Activated T-cell treated with anti-CD3 and anti-CD28 coated beads, Interleukin-2, amount 50 U/mL, for 4 hours (primary cell): ENCODE measurements around the gene ARID5A. TPM values are rescaled to one million over a fixed set of nuclear protein-coding genes. Genes with fewer than 3 reads are reported as not detected.
"Not testable (repeated sequence)": the region's sequence is repeated elsewhere in the genome, so short reads cannot be mapped to it uniquely, and the experiment has no call there.

Experiments
- ATAC-seq, 2 donors: fragments of 200-7000 bp; cut with Tn5 transposase; one replicate each; pipeline ENCODE4 v1.10.0; 2021
- DNase-seq: peaks from one replicate; pipeline ENCODE4 v3.0.0-alpha.2; 2020
- H3K27me3 Mint-ChIP-seq: one replicate; pipeline ENCODE4 v1.8.0; 2021; ENCODE audit warnings: low read depth, mixed read lengths
- H3K36me3 Mint-ChIP-seq: one replicate; pipeline ENCODE4 v1.8.0; 2022; ENCODE audit warnings: mixed read lengths; ENCODE audit not compliant: insufficient read depth
- H3K4me1 Mint-ChIP-seq: one replicate; pipeline ENCODE4 v1.8.0; 2021; ENCODE audit warnings: low read depth, mixed read lengths
- H3K4me3 Mint-ChIP-seq: one replicate; pipeline ENCODE4 v1.8.0; 2021; ENCODE audit warnings: mild to moderate bottlenecking, moderate library complexity, mixed read lengths
- H3K9me3 Mint-ChIP-seq: one replicate; pipeline ENCODE4 v1.8.0; 2021; ENCODE audit warnings: mixed read lengths
- total RNA-seq, 3 donors: library from RNA; stranded (reverse); gene quantifications; one replicate each; pipeline ENCODE4 v1.2.1, GENCODE V29; 2021

Gene ARID5A, protein sequence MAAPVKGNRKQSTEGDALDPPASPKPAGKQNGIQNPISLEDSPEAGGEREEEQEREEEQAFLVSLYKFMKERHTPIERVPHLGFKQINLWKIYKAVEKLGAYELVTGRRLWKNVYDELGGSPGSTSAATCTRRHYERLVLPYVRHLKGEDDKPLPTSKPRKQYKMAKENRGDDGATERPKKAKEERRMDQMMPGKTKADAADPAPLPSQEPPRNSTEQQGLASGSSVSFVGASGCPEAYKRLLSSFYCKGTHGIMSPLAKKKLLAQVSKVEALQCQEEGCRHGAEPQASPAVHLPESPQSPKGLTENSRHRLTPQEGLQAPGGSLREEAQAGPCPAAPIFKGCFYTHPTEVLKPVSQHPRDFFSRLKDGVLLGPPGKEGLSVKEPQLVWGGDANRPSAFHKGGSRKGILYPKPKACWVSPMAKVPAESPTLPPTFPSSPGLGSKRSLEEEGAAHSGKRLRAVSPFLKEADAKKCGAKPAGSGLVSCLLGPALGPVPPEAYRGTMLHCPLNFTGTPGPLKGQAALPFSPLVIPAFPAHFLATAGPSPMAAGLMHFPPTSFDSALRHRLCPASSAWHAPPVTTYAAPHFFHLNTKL
- 100 to 1,000 TPM; 131 to 169 (median 132) TPM for total RNA-seq

DNA sequence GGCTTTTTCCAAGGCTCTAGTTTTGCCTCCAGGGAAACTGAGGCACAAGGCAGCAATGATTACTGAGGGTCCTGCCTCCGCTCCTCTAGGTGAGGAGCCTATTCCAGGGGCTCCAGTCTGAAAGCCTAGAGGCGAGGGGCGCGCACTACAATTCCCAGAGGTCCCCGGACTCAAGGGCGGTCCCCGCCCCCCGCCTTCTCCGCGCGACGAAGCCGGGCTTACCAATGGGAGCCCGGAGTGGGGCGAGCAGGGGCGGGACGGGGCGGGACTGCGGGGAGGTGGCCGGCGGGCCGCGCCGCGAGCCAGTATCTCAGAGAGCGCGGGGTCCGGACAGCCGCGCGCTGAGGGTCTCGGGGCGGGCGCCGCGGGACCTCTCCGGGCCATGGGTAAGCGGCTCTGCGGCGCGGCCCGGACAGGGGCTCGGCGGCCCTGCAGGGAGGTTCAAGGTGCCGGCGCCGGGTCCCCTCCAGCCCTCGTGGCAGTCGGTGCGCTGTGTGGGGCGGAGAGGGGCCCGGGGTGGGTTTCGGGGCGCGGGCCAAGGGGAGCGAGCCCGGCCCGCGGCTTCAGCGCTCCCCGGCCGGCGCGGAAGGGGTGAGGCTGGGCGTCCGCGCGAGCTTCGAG is at the start of gene ARID5A:
Gene ARID5A, plus strand, starts transcription at position 308 of the 621 bp plus-strand sequence. Its CDS starts 75 bp downstream, at position 383.
- peak; percentile 92 for DNase-seq

DNA sequence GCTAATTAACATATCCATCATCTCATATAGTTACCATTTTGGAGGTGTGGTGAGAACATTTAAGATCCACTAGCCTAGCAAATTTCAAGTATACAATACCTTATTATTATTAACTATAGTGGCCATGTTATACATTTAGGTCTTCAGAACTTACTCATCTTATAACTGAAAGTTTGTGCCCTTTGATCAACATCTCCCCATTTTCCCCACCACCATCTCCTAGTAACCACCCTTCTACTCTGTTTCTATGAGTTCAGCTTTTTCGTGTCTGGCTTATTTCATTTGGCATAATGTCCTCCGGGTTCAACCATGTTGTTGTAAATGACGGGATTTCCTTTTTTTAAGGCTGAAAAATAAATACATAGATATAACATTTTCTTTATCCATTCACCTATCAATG is 47.3 kb upstream of the ARID5A start:
- peaks cover 3% of the 10 kb centered on the region for H3K36me3 Mint-ChIP-seq
- no peak overlapping the region for H3K4me3 Mint-ChIP-seq
- H3K9me3 Mint-ChIP-seq = peaks cover 3% of the 10 kb centered on the region
- ATAC-seq (no peak), DNase-seq (no peak)
- H3K27me3 Mint-ChIP-seq = no peaks in the 10 kb centered on the region
- peaks cover 40% of the 10 kb centered on the region for H3K4me1 Mint-ChIP-seq

More for the DNA sequence above, at the start of gene ARID5A:
- H3K4me1 Mint-ChIP-seq = peaks cover 60% of the 10 kb centered on the region
- no peaks in the 10 kb centered on the region for H3K27me3 Mint-ChIP-seq
- H3K4me3 Mint-ChIP-seq = peak within 1 kb of the TSS; percentile 95
- no peaks in the 10 kb centered on the region for H3K9me3 Mint-ChIP-seq
- ATAC-seq = peak; percentile 68 to 76
- H3K36me3 Mint-ChIP-seq = peaks cover 19% of the 10 kb centered on the region

DNA sequence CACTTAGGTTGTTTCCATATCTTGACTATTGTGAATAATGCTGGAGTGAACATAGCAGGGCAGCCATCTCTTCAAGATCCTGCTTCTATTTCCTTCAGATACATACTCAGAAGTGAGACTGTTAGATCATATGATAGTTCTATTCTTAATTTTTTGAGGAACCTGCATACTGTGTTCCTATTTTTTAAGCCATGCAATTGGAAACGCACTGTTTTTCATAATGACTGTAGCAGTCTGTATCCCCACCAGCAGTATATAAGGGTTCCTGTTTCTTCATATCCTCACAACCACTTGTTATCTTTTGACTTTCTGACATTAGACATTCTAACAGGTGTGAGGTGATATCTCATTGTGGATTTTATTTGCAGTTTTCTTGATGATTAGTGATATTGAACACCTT is 46.9 kb upstream of the ARID5A start:
- no peaks in the 10 kb centered on the region for H3K27me3 Mint-ChIP-seq
- H3K4me1 Mint-ChIP-seq = peaks cover 38% of the 10 kb centered on the region
- no peak overlapping the region for H3K4me3 Mint-ChIP-seq
- ATAC-seq (no peak), DNase-seq (no peak)
- H3K36me3 Mint-ChIP-seq = peaks cover 4% of the 10 kb centered on the region
- peaks cover 5% of the 10 kb centered on the region for H3K9me3 Mint-ChIP-seq

DNA sequence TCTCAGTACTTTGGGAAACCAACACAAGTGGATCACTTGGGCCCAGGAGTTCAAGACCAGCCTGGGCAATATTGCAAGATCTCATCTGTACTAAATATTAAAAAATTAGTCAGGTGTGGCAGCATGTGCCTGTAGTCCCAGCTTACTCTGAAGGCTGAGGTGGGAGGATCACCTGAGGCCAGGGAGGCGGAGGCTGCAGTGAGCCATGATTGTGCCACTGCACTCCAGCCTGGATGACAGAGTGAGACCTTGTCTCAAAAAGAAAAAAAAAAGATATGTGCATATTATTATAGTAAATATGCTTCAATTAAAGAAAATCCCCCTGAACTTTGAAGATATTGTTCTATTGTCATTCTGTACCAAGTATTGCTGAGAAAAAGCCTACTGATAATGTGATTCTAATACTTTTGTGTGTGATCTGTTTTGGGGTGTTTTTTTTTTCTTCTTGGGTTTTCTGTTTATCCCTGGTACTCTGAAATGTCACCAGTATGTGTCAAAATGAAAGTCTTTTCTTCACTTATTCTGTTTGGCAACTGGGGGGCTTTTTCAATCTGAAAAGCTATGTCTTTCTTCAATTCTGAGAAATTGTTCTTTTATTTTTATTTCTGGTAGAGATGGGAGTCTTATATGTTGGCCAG is 44.6 kb upstream of the ARID5A start:
- peaks cover 17% of the 10 kb centered on the region for H3K4me1 Mint-ChIP-seq
- no peaks in the 10 kb centered on the region for H3K27me3 Mint-ChIP-seq
- no peak for ATAC-seq
- no peak for DNase-seq
- H3K4me3 Mint-ChIP-seq = no peak overlapping the region
- peaks cover 12% of the 10 kb centered on the region for H3K9me3 Mint-ChIP-seq
- peaks cover 4% of the 10 kb centered on the region for H3K36me3 Mint-ChIP-seq

DNA sequence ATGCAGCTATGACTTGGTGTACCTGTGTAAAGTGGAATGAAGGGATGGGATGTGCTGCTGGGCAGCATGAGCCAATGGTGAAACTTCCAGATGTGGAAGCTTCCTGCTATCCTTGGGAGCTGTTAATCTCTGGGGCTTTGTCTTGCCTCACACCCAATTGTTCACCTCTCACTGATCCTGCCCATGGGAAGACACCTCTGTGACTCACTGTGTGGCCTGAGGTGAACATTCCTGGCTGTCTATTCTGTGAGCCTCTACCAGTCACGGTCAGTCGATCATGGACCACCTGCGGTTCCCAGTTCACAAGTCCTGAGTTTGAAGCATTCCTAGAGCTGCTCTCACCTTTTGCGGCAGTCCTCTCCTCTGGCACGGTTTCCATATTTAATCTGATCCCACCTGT is 43.5 kb upstream of the ARID5A start:
- Mint-ChIP-seq H3K4me3 (no peak overlapping the region), H3K4me1 (peaks cover 12% of the 10 kb centered on the region), H3K27me3 (no peaks in the 10 kb centered on the region), H3K36me3 (peaks cover 4% of the 10 kb centered on the region), H3K9me3 (peaks cover 12% of the 10 kb centered on the region)
- no peak for ATAC-seq
- no peak for DNase-seq

DNA sequence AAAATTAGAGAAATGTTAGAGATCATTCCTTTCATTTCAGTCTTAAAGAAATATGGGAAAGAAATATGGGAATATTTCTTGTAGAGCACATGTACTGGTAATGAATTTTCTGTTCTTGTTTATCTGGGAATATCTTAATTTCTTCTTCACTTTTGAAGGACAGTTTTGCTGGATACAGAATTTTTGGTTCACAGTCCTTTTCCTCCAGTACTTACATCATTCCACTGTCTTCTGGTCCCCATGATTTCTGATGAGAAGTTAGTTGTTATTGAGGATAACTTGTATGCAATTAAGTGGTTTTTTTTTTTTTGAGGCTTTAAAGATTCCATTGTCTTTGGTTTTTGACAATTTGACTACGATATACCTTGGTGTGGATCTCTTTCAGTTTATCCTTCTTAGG is 42.4 kb upstream of the ARID5A start:
- Mint-ChIP-seq H3K4me1 (peaks cover 8% of the 10 kb centered on the region), H3K4me3 (no peak overlapping the region), H3K36me3 (peaks cover 4% of the 10 kb centered on the region), H3K27me3 (no peaks in the 10 kb centered on the region), H3K9me3 (peaks cover 12% of the 10 kb centered on the region)
- ATAC-seq (no peak), DNase-seq (no peak)

DNA sequence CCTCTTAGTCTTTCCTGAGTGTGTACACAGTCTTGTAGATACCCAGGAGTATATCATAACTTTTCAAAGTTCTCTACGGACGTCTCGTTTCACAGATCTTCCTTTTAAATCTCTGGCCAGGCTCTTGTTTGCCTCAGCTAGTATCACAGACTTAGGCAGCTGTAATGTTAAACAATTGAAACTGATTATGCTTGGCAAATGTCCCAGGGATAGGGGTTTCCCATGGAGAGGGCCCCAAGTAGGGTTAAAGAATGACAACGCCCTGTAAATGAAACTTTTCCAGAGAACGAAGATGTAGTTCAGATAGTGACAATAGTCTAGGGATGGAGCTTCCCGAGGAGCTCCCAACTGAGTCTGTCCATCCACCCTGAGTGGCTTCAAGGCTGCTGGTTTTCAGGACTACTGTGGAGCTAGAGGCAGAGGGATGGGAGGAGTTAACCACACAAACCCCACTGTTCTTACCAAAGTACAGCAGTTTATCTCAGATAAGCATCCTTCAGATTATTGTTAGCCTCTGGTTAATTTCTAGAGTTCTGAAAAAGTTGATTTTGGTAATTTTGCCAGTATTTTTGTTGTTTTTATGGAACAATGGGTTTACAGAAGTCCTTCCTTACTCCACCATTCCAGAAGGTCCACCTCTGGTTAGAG is 40.4 kb upstream of the ARID5A start:
- H3K4me1 Mint-ChIP-seq = peaks cover 7% of the 10 kb centered on the region
- peaks cover 12% of the 10 kb centered on the region for H3K9me3 Mint-ChIP-seq
- no peak overlapping the region for H3K4me3 Mint-ChIP-seq
- no peaks in the 10 kb centered on the region for H3K27me3 Mint-ChIP-seq
- ATAC-seq = no peak
- DNase-seq = no peak
- H3K36me3 Mint-ChIP-seq = peaks cover 4% of the 10 kb centered on the region

DNA sequence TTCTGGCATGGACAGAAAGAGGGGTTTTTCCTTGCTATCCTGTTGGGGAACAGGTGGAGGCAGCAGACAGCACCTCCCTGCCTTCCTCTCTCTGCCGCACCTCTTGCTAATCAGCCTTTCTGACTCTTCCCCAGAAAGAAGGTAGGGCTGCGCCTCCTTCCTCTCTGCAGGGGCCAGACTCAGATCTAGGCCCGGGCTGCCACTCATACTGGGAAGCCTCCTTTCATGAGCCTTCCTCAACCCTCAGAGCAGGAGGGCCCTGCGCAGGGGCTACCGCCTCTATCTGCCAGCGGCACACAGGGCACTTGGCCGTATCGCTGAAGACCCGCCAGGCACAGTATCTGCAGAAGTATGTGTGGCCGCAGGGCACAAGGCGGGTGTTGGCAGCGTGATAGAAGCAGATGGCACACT is 38.5 kb upstream of the ARID5A start:
- peaks cover 18% of the 10 kb centered on the region for H3K4me1 Mint-ChIP-seq
- H3K27me3 Mint-ChIP-seq = no peaks in the 10 kb centered on the region
- no peak overlapping the region for H3K4me3 Mint-ChIP-seq
- DNase-seq (no peak), ATAC-seq (no peak)
- H3K36me3 Mint-ChIP-seq = peaks cover 4% of the 10 kb centered on the region
- peaks cover 12% of the 10 kb centered on the region for H3K9me3 Mint-ChIP-seq

DNA sequence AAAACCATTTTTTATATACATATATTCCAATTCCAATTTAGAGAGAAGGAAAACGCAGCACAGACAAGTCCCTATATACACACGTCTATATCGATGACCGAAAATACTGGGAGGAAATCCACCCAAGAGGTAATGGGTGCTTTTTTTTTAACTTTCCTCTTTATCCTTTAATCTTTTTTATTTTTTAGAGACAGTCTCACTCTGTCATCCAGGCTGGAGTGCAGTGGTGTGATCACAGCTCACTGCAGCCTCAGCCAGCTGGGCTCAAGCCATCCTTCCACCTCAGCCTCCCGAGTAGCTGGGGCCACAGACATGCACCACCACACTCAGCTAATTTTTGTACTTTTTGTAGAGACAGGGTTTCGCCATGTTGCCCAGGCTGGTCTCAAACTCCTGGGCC is 37.9 kb upstream of the ARID5A start:
- not testable (repeated sequence) for H3K4me3 Mint-ChIP-seq, DNase-seq, H3K27me3 Mint-ChIP-seq, H3K36me3 Mint-ChIP-seq, ATAC-seq
- H3K4me1 Mint-ChIP-seq = peaks cover 18% of the 10 kb centered on the region
- peaks cover 12% of the 10 kb centered on the region for H3K9me3 Mint-ChIP-seq

DNA sequence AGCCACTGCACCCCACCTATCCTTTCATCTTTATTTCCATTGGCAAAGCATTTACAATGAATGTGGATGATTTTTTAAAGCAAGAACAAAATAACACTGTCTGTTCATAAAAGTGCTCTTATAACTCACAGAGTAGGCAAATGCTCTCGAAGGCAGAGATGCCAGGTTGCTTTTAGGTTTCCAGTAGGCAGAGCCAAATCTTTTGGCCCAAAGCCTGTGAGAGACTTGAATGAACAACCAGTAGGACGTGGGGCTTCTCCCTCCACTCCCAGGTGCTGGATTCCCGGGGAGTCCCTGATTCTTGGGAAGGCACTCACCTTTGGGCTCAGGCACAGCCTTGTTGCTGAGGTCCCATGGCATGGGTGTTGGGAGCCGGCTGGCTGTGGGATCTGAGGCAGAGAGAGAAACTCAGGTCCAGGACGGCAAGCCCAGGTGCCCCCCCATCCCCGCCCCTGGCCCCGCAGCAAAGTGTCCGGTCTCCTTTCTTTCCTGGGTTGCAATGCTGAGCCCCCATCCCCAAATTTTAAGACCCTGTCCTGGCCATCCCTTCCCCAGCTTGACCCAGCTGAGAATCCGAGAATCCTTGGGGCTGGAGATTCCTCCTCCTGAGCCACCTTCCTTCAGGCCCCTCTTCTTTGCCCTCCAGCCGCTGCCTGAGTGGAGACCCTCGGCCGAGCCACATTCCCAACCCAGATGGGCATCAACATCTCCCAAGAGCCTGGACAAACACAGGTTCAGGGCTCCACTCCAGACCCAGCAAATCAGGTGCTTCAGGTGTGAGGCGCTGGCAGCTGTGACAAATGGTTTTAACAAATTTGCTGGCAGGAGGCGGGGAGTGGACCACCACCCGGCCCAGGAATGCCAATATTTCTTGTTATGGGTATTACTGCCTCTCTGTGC is 37.2 kb upstream of the ARID5A start:
- peaks cover 18% of the 10 kb centered on the region for H3K4me1 Mint-ChIP-seq
- DNase-seq = no peak
- no peak for ATAC-seq
- H3K4me3 Mint-ChIP-seq = no peak overlapping the region
- peaks cover 9% of the 10 kb centered on the region for H3K9me3 Mint-ChIP-seq
- H3K27me3 Mint-ChIP-seq = no peaks in the 10 kb centered on the region
- H3K36me3 Mint-ChIP-seq = peaks cover under 1% of the 10 kb centered on the region

DNA sequence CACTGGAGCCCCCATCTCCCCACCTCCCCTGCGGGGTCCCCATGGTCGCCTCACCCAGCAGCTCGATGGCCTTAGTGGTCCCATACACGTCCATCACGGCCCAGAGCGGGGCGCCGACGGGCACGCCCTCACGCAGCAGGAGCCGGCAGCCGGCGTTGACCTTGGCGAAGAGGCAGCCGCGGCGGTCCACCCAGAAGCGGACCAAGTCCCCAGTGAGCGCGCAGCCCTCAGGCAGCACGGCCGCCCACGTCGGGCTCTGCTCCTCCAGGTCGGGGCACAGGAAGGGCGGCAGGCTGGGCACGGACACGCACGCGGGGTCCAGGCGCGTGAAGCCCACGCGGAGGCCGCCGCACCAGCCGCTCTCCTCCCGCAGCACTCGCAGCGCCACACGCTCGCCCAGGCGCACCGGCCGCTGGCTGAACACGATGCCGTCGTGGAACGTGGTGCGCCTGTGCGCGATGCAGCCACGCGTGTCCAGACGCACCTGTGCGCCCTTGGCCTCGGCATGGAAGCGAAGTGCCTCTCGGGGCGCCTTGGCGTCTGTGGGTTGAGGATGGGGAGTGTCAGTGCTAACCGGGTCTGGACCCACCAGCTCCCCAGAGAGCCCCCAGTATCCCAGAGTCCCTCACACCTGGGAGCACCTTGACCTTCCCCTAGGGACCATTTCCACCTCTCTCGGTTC is 36.0 kb upstream of the ARID5A start:
- H3K9me3 Mint-ChIP-seq = peaks cover 3% of the 10 kb centered on the region
- ATAC-seq (no peak), DNase-seq (no peak)
- no peaks in the 10 kb centered on the region for H3K36me3 Mint-ChIP-seq
- no peak overlapping the region for H3K4me3 Mint-ChIP-seq
- H3K27me3 Mint-ChIP-seq = no peaks in the 10 kb centered on the region
- H3K4me1 Mint-ChIP-seq = peaks cover 17% of the 10 kb centered on the region

DNA sequence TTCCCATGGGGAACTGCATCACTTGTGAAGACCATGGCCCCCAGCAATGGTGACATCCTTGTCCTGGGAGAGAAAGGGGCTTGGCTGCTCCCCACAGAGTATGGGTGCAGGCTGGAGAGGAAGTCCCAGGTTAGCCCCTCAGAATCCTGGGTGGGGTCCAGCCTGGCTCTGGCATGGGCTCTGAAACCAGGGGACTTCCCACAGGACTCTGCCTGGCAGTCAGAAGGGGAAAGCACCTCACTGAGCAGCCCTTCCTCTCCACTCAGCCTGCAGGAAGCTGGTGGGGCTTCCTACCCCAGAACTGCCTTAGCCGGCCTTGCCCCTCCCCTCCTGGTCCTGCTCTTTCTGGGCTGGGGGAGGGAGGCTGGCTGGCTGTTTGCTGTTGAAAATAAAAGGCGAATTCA is 35.1 kb upstream of the ARID5A start:
- no peaks in the 10 kb centered on the region for H3K9me3 Mint-ChIP-seq
- no peak overlapping the region for H3K4me3 Mint-ChIP-seq
- H3K27me3 Mint-ChIP-seq = no peaks in the 10 kb centered on the region
- no peaks in the 10 kb centered on the region for H3K36me3 Mint-ChIP-seq
- no peak for DNase-seq
- H3K4me1 Mint-ChIP-seq = peaks cover 16% of the 10 kb centered on the region
- ATAC-seq = peak; percentile 61 to 67
